Hepatic stellate cell (primary cell): ENCODE results near the gene FBXW8.

ENCODE experiments used
- DNase-seq: peaks from one replicate; pipeline ENCODE4 v3.0.0; 2011; ENCODE audit warnings: low spot score

FBXW8 gene

DNA sequence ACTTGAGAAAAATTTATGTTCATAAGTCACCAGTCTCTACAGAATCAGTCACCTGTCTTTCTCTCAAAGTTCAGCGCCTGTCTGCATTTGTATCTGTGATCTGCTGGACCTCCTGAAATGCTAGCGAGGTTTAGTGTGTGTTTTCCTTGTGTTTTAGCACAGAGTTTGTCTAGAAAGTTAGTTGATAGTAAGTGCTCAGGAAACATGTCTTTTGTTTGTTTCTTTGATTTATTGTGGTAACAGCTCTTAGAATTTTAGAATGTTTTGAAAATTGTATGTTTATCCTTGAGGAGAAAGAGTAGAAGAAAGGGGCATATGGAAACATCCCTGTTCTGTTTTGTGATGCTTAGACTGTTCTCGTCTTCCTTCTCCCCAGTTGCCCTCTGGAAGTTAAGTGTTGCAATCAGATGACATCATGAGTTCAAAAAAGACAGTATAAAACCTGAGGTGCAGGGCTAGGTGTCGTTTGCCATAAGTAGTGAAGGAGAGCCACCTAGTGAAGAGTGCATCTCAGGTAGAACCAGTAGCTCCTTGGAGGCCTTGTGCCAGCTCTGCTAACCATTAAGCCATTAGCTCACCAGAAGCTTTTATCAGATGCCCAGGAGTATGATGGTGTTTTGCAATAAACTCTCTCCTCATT, 44.8 kb downstream of the FBXW8 start:
- no peak for DNase-seq

- no peak for DNase-seq
Measured at GRCh38 chr12:116958402-116959197, 47.9 kb downstream of the FBXW8 start.

DNA sequence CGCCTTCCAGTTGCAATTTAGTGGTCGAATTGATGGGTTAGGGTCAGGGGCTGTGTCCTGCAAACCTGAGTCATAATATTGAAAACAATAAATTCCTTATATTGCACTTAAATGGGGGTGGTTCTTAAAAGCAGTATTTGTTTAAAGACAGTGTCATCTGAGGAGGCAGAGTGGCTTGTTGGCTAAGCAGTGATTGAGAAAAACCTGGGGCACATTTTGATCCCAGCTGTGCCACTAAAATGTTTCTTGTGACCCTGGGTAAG, 48.4 kb downstream of the FBXW8 start:
- DNase-seq: no peak

DNA sequence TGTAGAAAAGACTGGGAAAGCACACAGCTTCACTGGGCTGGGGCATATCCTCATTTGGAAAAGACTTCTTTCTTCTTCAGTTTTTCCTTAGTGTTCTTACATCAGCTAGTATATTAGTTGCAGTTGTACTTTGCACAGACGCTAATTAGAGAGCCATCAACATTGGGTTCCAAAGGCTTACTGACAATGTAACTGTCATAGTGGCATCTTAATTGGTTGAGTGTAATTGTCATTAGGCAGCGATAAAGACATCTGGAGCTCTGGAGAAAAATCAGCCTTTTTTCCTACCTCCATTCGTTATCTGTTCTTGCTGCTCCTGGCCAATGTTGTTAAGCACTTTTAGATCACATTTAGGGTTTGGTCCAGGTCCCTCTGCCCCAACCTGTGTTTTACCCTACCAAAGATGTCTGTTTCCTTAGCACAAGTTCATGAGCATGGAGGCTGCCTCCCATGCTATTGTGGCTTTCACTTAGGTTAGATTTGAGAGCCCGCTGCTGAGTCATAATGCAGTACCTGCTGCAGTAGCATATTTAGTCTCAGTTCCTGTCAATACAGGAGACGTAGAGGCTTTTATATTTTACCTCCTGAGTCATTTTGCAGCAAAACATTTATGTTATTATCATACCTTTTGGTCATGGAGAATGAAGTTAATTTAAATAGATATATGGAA, 49.2 kb downstream of the FBXW8 start:
- DNase-seq: no peak

DNA sequence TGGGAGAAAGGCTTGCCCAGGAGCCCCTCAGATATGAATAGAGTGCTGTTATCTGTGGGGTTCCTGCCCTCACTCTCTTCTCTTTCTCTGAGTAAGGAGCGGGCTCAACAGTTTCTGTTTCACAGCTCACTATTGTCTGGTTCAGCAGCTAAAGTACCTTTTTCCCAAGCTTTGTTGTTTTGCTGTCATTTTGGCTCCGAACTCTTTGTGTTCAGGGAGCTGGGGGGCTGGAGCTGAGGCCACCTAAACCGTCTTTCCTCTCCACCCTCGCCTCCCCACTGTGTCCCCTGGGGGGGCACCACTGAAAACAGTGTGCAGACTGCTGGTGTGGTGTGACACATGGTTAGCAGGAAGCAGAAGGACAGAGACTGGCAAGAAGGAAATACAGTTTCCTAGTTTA, 51.4 kb downstream of the FBXW8 start:
- DNase-seq: no peak

DNA sequence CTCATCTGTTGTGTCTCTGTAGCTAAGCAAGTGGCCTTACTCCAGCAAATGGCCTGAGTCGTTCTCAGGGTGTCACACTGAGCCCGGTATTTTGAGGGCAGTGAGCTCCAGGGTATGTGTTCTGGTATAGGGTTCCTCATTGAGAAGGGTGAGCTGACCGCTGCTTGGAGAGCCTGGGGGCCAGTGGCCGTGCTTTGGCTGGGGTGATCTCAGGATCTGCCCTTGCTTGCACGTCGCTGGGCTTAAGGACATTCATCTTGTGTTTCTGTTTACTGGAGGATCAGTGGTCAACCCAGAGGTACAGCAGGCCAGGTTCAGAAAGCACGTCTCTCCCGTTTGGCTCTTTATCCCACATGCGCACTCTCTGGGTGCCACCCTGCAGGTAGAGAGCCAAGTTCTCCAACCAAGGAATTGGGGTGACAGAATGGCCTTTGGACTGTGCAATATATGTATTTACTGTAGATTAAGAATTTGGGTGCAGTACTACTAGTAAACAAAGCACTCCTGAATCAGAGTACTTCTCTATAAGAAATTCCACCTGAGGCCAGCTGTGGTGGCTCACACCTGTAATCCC, 52.1 kb downstream of the FBXW8 start:
- DNase-seq: no peak

DNA sequence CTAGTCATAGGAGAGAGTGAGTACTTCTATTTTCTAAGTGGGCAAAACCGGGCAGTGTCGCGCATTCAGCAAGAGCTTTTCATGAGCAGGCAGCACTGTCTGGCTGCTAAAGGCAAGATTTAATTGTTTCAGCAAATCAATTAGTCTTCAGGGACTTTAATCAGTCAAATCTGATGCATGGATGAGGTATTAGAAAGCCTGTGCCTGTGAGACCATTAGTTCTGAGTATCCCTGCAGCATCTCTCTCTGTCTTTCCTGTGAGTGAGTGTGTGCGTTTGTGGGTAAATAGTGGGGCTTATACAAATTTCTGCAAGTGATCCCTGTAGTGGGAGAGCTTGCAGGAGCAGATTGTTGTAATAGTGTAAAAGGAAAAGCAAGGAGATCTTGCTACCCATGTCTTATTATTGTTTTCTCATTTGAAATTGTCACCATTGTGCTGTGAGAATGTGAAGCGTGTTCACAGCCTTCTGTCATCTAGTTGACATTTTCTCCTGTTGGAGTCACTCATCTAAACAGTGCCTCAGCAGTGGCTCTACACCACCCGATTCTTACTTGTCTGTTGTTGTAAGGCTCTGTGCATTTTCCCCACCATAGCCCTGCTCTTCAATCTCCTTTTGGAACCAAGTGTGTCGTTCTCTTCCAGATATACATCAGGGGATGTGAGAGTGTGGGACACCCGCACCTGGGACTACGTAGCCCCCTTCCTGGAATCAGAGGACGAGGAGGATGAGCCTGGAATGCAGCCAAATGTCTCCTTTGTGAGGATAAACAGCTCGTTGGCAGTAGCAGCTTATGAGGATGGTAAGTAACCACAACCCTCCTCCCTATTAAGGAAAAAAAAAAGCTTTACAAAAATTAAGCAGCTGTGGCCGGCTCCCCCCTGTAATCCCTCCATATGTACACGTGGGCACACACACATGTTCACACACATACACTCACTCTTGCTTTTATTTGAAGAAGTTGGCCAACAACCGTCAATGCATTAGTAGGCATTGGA, 53.6 kb downstream of the FBXW8 start:
- DNase-seq: no peak

DNA sequence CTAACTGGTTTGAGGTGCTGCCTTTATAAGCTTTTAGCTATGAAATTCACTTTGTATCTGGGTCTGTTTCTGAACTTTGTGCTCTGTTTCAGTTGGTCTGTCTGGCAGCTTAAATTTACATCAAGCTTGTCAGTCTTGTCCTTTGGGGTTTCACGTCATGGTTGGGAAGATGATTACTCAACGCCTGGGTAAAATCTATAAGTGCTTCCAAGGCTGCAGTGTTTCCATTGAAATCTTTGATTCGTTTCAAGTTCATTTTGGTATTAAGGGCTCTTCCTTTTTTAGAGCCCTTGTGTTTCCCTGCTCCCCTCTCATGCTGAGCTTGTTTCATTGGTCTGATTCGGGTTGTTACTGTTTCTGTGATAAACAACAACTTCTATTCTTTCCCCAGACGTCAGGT, 58.2 kb downstream of the FBXW8 start:
- no peak for DNase-seq

- DNase-seq: no peak
Measured at GRCh38 chr12:116969615-116970585, 59.1 kb downstream of the FBXW8 start.

DNA sequence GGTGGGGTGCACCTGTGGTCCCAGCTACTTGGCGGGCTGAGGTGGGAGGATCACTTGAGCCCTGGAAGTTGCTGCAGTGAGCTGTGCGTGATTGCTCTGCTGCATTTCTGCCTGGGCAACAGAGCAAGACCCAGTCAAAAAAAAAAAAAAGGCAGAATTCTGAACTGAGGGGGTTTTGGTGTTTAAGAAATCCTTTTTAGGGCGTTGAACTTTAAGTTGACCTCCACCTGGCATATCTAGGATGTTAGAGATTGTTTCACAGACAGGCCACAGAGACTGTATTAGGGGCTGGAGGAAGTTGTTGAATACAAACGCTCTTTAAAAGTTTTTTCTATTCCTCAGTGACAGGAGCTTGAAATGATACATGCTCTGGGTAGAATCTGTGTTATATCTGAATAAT, 60.5 kb downstream of the FBXW8 start:
- no peak for DNase-seq

GRCh38 chr12:116975779-116976393, 65.1 kb downstream of the FBXW8 start:
- DNase-seq: peak; percentile 22

DNA sequence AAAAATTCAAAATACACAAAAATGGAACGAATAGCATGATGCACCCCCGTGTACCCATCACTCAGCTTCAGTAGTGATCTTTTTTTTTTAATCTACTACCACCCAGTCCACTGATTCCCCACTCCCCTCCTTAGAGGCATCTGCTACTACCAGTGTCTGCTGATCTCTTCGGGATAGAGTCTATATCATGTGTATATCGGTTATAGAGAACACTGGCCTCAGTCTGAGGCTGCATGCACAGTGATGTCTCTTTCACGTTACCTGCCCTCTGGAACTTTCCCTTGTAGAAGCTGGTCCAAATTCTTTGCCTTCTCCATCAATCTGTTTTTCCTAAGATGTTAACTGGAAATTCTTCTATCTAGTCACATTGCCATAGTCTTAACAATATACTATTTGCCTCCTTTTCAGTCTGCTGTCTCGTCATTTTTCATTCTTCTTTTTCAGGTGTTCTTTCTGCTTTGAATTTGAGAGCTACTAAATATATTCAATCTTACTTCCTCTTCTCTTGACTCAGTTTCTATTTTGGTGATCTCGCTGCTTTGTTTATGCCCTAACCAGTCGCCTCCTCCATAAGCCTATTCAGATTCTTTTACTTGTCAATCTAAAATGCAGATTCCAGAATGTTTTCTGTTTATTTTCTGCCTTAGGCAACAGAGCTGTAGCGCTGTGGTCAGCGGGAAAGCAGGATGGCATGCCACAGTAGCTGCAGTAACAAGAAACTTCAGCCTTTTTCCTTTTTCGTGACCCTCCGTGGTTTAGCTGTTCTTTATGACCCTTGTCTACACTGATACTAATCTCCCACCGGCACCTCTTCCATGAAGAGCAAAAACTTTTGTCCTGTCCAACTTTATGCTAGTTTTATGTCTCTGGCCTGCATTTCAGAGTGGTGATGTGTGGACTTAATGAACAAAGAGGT, 67.0 kb downstream of the FBXW8 start:
- no peak for DNase-seq

DNA sequence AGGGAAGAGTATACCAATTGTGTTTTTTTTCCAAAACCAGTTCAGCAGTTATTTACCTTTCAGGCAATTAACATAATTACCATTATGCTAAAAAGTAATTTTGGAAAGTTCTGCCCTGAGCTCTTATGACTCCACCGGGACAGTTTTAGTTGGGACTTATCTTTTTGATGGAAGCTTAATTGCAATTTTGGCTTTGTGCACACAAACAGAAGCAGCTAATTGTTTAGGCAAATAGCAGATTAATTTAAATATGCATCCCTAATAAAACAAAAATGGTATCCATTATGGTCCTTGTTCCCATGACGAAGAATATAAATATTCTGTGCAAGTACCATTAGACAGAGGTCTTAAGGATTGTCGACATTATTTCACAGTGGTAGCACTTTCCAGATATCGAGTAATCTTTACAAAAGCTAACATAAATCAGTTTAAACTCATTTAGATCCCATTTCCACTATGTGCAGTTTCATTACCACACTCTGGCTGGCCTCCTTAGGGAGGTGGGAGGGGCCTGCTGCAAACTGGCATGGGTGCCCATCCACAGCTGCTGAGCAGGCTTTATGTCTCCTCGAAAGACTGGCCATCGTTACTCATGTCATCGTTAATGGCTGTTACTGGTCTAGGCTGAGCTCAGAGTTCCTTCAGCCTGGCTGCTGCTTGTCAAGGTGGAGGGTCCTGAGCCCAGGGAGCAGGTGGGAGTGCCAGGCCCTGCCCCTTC, 68.2 kb downstream of the FBXW8 start:
- no peak for DNase-seq

GRCh38 chr12:116980083-116980482, 69.3 kb downstream of the FBXW8 start:
- no peak for DNase-seq

- DNase-seq: peak; percentile 45
Measured at GRCh38 chr12:116982791-116983411, 72.2 kb downstream of the FBXW8 start.

- no peak for DNase-seq
Measured at GRCh38 chr12:116984098-116984497, 73.3 kb downstream of the FBXW8 start.

DNA sequence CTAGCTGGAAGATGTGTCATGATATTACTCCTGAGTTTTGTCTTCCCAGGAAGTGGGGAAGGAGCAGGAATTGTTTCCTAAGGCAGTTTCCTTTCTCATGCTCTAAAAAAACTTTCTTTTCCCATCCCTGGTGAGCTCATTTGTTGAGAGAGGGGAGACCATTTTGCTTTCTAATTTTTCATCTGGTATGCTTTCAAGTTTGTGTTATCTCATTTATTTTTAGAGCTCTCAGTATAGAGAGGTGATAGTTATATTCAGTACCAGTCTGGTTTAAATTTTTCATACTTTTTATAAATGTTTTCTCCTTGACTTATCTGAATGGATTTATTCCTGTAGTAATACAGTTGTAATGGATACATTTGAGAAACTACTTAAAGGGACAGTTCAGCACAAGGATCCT, 79.6 kb downstream of the FBXW8 start:
- DNase-seq: no peak
